ENCODE data around the gene ADK.
"Not testable (repeated sequence)": the region's sequence is repeated elsewhere in the genome, so short reads cannot be mapped to it uniquely, and the experiment has no call there.

Gene ADK

GRCh38 chr10:74121368-74121767, 29.7 kb upstream of the ADK start:
- no peak overlapping the region for H3K4me3 ChIP-seq (ENCODE audit: low read depth, low read length)
- no peak for TF ChIP-seq CTCF (IDR thresholded peaks at IDR 0.05; ENCODE audit: low read depth, low read length, missing control alignments)
- no peak for DNase-seq (ENCODE audit: low read depth)

- DNase-seq (ENCODE audit: low read depth) = no peak
- no peak overlapping the region for H3K4me3 ChIP-seq (ENCODE audit: low read depth, low read length)
- TF ChIP-seq CTCF (IDR thresholded peaks at IDR 0.05; ENCODE audit: low read depth, low read length, missing control alignments) = no peak
Measured at GRCh38 chr10:74122060-74122459, 29.0 kb upstream of the ADK start.

GRCh38 chr10:74123081-74123480, 27.9 kb upstream of the ADK start:
- DNase-seq (ENCODE audit: low read depth) = no peak
- H3K4me3 ChIP-seq (ENCODE audit: low read depth, low read length) = no peak overlapping the region
- TF ChIP-seq CTCF (IDR thresholded peaks at IDR 0.05; ENCODE audit: low read depth, low read length, missing control alignments) = no peak

- no peak overlapping the region for H3K4me3 ChIP-seq (ENCODE audit: low read depth, low read length)
- no peak for TF ChIP-seq CTCF (IDR thresholded peaks at IDR 0.05; ENCODE audit: low read depth, low read length, missing control alignments)
- no peak for DNase-seq (ENCODE audit: low read depth)
Measured at GRCh38 chr10:74133923-74134820, 16.8 kb upstream of the ADK start.

GRCh38 chr10:74135452-74135851, 15.6 kb upstream of the ADK start:
- TF ChIP-seq CTCF (IDR thresholded peaks at IDR 0.05; ENCODE audit: low read depth, low read length, missing control alignments) = no peak
- H3K4me3 ChIP-seq (ENCODE audit: low read depth, low read length) = no peak overlapping the region
- DNase-seq (ENCODE audit: low read depth) = no peak

GRCh38 chr10:74137992-74138391, 13.0 kb upstream of the ADK start:
- TF ChIP-seq CTCF (IDR thresholded peaks at IDR 0.05; ENCODE audit: low read depth, low read length, missing control alignments) = no peak
- DNase-seq (ENCODE audit: low read depth) = no peak
- no peak overlapping the region for H3K4me3 ChIP-seq (ENCODE audit: low read depth, low read length)

- H3K4me3 ChIP-seq (ENCODE audit: low read depth, low read length); DNase-seq (ENCODE audit: low read depth): not testable (repeated sequence)
Measured at GRCh38 chr10:74138596-74138995, 12.4 kb upstream of the ADK start.

All from GM12864 (cell line).